ENCODE results near the gene DCUN1D3. TPM values are rescaled to one million over a fixed set of nuclear protein-coding genes. Genes with fewer than 3 reads are reported as not detected.

DCUN1D3 gene
- total RNA-seq, 1 donor from 2014 or later, result 15.8 TPM

DNA sequence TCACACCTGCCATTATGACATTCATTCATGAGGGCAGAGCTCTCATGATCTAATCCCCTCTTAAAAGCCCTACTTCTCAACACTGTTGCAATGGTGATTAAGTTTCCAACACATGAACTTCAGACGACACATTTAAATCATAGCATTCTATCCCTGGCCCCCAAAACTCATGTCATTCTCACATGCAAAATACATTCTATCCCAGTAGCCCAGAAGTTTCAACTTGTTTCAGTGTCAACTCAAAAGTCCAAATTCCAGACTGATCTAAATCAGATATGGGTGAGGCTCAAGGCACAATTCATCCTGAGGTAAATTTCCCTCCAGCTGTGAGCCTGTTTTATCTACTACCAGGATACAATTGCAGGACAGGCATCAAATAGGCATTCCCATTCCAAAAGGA lies 25.6 kb upstream of the DCUN1D3 start:
- DNase-seq (ENCODE audit: missing footprints), result no peak
- intact Hi-C loops (cut with DNase I), result no loop called here
- no peak for ATAC-seq

GRCh38 chr16:20923876-20924275 lies 23.7 kb upstream of the DCUN1D3 start:
- no peak for DNase-seq (ENCODE audit: missing footprints)
- ATAC-seq, result no peak
- intact Hi-C loops (cut with DNase I), result no loop called here

DNA sequence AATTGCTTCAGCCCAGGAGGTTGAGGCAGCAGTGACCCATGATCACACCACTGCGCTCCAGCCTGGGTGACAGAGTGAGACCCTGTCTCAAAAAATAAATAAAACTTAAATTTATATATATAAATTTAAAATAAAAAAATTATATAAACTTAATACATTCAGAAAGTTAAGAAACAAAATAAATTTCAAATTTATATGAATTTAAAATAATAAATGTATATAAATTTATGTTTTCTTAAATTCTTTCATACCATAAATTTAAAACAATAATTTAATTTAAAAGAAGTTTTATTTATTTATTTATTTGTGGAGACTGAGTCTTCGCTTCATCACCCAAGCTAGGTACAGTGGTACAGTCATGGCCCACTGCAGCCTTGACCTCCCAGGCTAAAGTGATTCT lies 20.6 kb upstream of the DCUN1D3 start:
- DNase-seq (ENCODE audit: missing footprints) (no peak), ATAC-seq (no peak)
- intact Hi-C loops (cut with DNase I), result no loop called here

- DNase-seq (ENCODE audit: missing footprints), result no peak
- intact Hi-C loops (cut with DNase I), result no loop called here
Observed at GRCh38 chr16:20920091-20920490, 19.9 kb upstream of the DCUN1D3 start.

GRCh38 chr16:20918486-20919239 lies 18.5 kb upstream of the DCUN1D3 start:
- ATAC-seq (peak; percentile 93), DNase-seq (ENCODE audit: missing footprints) (no peak)
- intact Hi-C loops (cut with DNase I), result no loop called here

More at GRCh38 chr16:20920091-20920490, 19.9 kb upstream of the DCUN1D3 start:
- ATAC-seq, result no peak

GRCh38 chr16:20916942-20917341 lies 16.8 kb upstream of the DCUN1D3 start:
- ATAC-seq (no peak), DNase-seq (ENCODE audit: missing footprints) (no peak)
- intact Hi-C loops (cut with DNase I), result no loop called here

DNA sequence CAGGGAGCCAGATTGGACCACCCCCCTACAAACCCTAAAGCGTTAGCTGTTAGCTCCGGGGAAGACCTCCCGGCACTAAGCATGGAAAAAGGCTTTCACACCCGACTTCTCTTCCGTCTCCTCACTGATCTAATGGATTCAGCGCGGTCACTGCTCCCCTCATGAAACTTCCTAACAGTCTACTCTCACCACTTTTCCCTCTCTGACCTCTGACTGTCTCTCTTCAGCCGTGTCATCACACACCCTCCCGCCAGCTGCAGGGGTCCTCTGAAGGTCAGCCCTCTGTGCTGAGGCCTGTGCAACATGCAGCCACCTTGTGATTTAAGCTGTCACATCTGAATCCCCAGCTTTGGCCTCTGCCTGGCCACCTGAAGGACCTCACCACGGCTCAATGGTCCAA lies 16.1 kb upstream of the DCUN1D3 start:
- intact Hi-C loops (cut with DNase I), result no loop called here
- DNase-seq (ENCODE audit: missing footprints) (no peak), ATAC-seq (no peak)

GRCh38 chr16:20911361-20911760 lies 11.2 kb upstream of the DCUN1D3 start:
- no peak for DNase-seq (ENCODE audit: missing footprints)
- ATAC-seq, result no peak
- intact Hi-C loops (cut with DNase I), result no loop called here

- DNase-seq (ENCODE audit: missing footprints) (no peak), ATAC-seq (peak; percentile 57)
- intact Hi-C loops (cut with DNase I), result no loop called here
Observed at GRCh38 chr16:20910781-20911321, 10.7 kb upstream of the DCUN1D3 start.

- intact Hi-C loops (cut with DNase I), result no loop called here
- peak; percentile 40 for ATAC-seq
- no peak for DNase-seq (ENCODE audit: missing footprints)
Observed at GRCh38 chr16:20906341-20907255, 6.4 kb upstream of the DCUN1D3 start.

DNA sequence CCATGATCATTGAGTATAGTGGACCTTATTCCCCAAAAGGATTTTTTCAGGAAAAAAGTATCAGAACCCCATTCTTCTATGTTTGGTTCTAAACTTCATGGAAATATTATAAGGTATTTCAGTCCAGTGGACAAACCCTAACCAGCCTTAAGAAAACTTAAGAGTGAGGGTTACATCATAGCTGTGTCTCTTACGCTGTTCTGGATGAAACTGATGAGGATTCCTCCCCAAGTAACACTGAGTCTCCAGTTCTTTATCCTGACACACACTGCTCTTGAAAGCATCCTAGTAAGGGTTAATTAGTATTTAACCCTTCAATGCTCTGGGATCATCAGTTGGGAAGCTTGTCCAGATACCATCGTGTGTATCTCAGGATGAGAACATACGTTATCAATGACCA lies 5.4 kb upstream of the DCUN1D3 start:
- DNase-seq (ENCODE audit: missing footprints) (no peak), ATAC-seq (no peak)
- intact Hi-C loops (cut with DNase I), result no loop called here

DNA sequence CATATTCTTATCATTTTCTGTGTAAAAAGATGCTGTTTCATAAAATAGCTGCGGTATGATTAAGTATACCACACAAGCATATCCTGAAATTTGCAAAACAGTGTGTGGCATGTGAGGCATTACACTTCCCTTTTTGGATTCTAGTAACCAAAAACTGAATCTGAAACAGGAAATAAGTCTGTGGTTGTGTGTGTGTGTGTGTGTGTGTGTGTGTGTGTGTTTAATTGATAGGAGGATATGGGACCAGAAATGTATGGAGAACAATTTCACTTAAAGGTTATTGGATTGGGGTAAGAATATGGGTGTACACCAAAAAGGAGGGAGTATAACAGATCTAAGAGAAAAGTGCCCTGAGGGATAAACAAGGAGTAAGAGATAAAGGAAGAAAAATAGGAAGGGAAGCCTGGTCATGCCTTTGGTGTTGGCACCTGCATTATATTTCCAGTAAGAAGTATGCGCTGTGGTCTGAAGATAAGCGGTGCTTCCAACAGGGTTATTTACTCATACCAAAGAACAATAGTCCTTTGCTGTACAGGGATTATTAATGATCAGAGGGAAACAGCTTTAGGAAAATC lies 4.4 kb upstream of the DCUN1D3 start:
- ATAC-seq (no peak), DNase-seq (ENCODE audit: missing footprints) (no peak)
- intact Hi-C loops (cut with DNase I), result loop anchor here (5.0 kb wide), 1 partner anchor 37 kb away; no protein-coding TSS in a partner anchor

- DNase-seq (ENCODE audit: missing footprints) (no peak), ATAC-seq (no peak)
- intact Hi-C loops (cut with DNase I), result loop anchor here (5.0 kb wide), 1 partner anchor 37 kb away; no protein-coding TSS in a partner anchor
Observed at GRCh38 chr16:20903899-20904506, 3.8 kb upstream of the DCUN1D3 start.

- intact Hi-C loops (cut with DNase I), result loop anchor here (5.0 kb wide), 1 partner anchor 36 kb away; no protein-coding TSS in a partner anchor
- DNase-seq (ENCODE audit: missing footprints) (no peak), ATAC-seq (no peak)
Observed at GRCh38 chr16:20903116-20903898, 3.1 kb upstream of the DCUN1D3 start.

DNA sequence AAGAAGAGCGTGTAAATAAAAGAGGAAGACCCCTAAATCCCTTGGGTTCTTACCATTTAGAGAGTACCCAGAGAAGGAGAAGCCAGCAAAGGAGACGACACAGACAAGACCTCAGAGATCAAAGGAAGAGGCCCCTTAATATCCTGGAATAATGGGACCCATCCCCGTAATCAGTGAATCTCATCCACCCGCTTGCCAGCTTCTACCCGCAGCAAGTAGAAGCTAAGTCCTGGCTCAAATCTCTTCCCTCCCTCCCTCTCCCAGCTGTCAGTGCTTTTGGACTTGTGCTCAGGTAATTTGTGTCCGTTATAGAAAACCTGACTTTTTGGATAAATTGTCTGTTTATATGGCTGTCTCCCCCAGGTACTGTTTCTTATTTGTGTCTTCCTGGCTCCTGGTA lies 2.3 kb upstream of the DCUN1D3 start:
- intact Hi-C loops (cut with DNase I), result loop anchor here (5.0 kb wide), 1 partner anchor 35 kb away; no protein-coding TSS in a partner anchor
- ATAC-seq (no peak), DNase-seq (ENCODE audit: missing footprints) (no peak)

DNA sequence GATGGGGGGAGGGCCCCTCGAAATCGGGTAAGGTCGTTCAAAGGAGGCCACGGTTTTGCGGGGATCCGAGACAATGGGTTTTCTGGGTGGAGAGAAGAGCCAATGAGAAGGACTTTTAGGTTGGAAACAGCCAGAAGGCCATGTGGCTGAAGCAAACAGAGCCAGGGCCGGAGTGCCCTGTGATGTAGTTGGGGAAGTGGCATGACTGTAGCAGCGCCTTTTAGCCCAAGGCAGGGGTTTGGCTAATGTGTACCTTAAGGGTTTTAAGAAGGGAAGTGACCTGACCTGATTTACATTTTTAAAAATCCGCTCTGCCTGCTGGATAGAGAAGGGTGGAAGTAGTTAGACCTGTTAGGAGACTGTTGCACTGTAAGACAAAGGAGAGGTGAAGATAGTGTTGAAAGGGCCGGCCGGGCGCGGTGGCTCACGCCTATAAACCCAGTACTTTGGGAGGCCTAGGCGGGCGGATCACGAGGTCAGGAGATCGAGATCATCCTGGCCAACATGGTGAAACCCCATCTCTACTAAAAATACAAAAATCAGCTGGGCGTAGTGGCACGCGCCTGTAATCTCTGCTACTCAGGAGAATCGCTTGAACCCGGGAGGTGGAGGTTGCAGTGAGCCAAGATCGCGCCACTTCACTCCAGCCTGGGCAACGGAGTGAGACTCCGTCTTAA lies 1.4 kb upstream of the DCUN1D3 start:
- ATAC-seq, result peak; percentile 20
- DNase-seq (ENCODE audit: missing footprints), result peak; percentile 68
- intact Hi-C loops (cut with DNase I), result loop anchor here (5.0 kb wide), 1 partner anchor 34 kb away; no protein-coding TSS in a partner anchor

- intact Hi-C loops (cut with DNase I), result loop anchor here (5.0 kb wide), 1 partner anchor 34 kb away; no protein-coding TSS in a partner anchor
- no peak for DNase-seq (ENCODE audit: missing footprints)
- peak; percentile 1 for ATAC-seq
Observed at GRCh38 chr16:20901068-20901435, 894 bp upstream of the DCUN1D3 start.

Data from Right ventricle myocardium inferior (tissue), 1 donor.